NOMO-1 (cell line): ENCODE data around the gene TLE1.
"Not testable (repeated sequence)": the region's sequence is repeated elsewhere in the genome, so short reads cannot be mapped to it uniquely, and the experiment has no call there.

ENCODE experiments used
- DNase-seq, 2 experiments: peaks; one replicate each; lab custom pipeline; 2025; ENCODE audit not compliant: unreplicated experiment in 2 of 2; lab: John Stamatoyannopoulos, UW

The TLE1 gene

GRCh38 chr9:81602887-81603680 lies 86.3 kb downstream of the TLE1 start:
- no peak for DNase-seq

- no peak for DNase-seq
Observed at GRCh38 chr9:81601639-81602623, 87.4 kb downstream of the TLE1 start.

GRCh38 chr9:81600631-81601030 lies 88.7 kb downstream of the TLE1 start:
- DNase-seq = no peak

- DNase-seq = peak; percentile 8 to 24
Observed at GRCh38 chr9:81599837-81600236, 89.5 kb downstream of the TLE1 start.

GRCh38 chr9:81598811-81599210 lies 90.5 kb downstream of the TLE1 start:
- no peak for DNase-seq

GRCh38 chr9:81598123-81598497 lies 91.2 kb downstream of the TLE1 start:
- DNase-seq = no peak

- no peak for DNase-seq
Observed at GRCh38 chr9:81597419-81598122, 91.8 kb downstream of the TLE1 start.

- no peak for DNase-seq
Observed at GRCh38 chr9:81596679-81597418, 92.5 kb downstream of the TLE1 start.

GRCh38 chr9:81595887-81596543 lies 93.3 kb downstream of the TLE1 start:
- DNase-seq = no peak

GRCh38 chr9:81595293-81595692 lies 94.1 kb downstream of the TLE1 start:
- not testable (repeated sequence) for DNase-seq

- peak in 1 of 2 experiments; percentile 0 for DNase-seq
Observed at GRCh38 chr9:81594415-81594814, 94.9 kb downstream of the TLE1 start.

GRCh38 chr9:81592887-81593266 lies 96.5 kb downstream of the TLE1 start:
- no peak for DNase-seq

GRCh38 chr9:81591791-81592190 lies 97.6 kb downstream of the TLE1 start:
- DNase-seq = no peak

- DNase-seq = no peak
Observed at GRCh38 chr9:81590688-81591087, 98.7 kb downstream of the TLE1 start.

- DNase-seq = no peak
Observed at GRCh38 chr9:81589819-81590218, 99.5 kb downstream of the TLE1 start.

- no peak for DNase-seq
Observed at GRCh38 chr9:81589392-81589791, 100.0 kb downstream of the TLE1 start.

- DNase-seq = no peak
Observed at GRCh38 chr9:81588148-81588871, 101.0 kb downstream of the TLE1 start.

GRCh38 chr9:81586786-81587185 lies 102.6 kb downstream of the TLE1 start:
- DNase-seq = no peak

- no peak for DNase-seq
Observed at GRCh38 chr9:81585191-81585763, 104.1 kb downstream of the TLE1 start.
